SU-DHL-6 (cell line): ENCODE results near the gene SLC26A2.

Source experiments
- H2AFZ ChIP-seq: fragments of 200-600 bp; sonication (generic); 2 replicates; pipeline ENCODE4 v1.6.1; 2014; ENCODE audit warnings: low read depth, mild to moderate bottlenecking, moderate library complexity, mixed read lengths, antibody characterized with exemption, low read length; ENCODE audit not compliant: severe bottlenecking
- H3F3A ChIP-seq: fragments of 200-600 bp; shearing (Covaris generic); 2 replicates; pipeline ENCODE4 v1.6.0; 2016; ENCODE audit warnings: antibody characterized with exemption, mild to moderate bottlenecking; ENCODE audit not compliant: insufficient read depth
- H3K27ac ChIP-seq: fragments of 200-600 bp; sonication (generic); 2 replicates; pipeline ENCODE4 v1.5.1; 2016; ENCODE audit warnings: low read depth, mild to moderate bottlenecking, low read length, moderate library complexity, mixed read lengths
- H3K27me3 ChIP-seq: fragments of 200-600 bp; sonication (generic), shearing (Covaris generic); 2 replicates; pipeline ENCODE4 v1.6.0; 2014; ENCODE audit warnings: mild to moderate bottlenecking, low read length
- H3K36me3 ChIP-seq: fragments of 200-600 bp; sonication (generic); 2 replicates; pipeline ENCODE4 v1.6.1; 2014; ENCODE audit warnings: mild to moderate bottlenecking, low read length, mixed read lengths
- H3K4me2 ChIP-seq: fragments of 300-600, 200-600 bp; shearing (Covaris generic), sonication (generic); 2 replicates; pipeline ENCODE4 v1.6.0; 2014; ENCODE audit warnings: low read length, low read depth, mild to moderate bottlenecking; ENCODE audit not compliant: poor library complexity, severe bottlenecking
- H3K4me3 ChIP-seq: fragments of 200-600 bp; sonication (generic); 2 replicates; pipeline ENCODE4 v1.5.1; 2014; ENCODE audit warnings: antibody characterized with exemption, low read length, mild to moderate bottlenecking, mixed read lengths; ENCODE audit not compliant: insufficient read depth, poor library complexity, severe bottlenecking
- H3K79me2 ChIP-seq: fragments of 200-600 bp; sonication (generic); 2 replicates; pipeline ENCODE4 v1.6.1; 2014; ENCODE audit warnings: mild to moderate bottlenecking, low read length, moderate library complexity; ENCODE audit not compliant: insufficient read depth
- H3K9ac ChIP-seq: fragments of 200-600 bp; sonication (generic); 2 replicates; pipeline ENCODE4 v1.7.0; 2014; ENCODE audit warnings: mild to moderate bottlenecking, low read length
- H3K9me2 ChIP-seq: fragments of 200-600 bp; sonication (generic); replicated peaks from 2 replicates; pipeline ENCODE4 v1.6.1; 2014; ENCODE audit warnings: low read length; ENCODE audit not compliant: insufficient read depth
- H3K9me3 ChIP-seq: fragments of 200-600 bp; sonication (generic); 2 replicates; pipeline ENCODE4 v1.6.1; 2014; ENCODE audit warnings: low read length, mixed read lengths; ENCODE audit not compliant: insufficient read depth
- H4K20me1 ChIP-seq: fragments of 200-600 bp; sonication (generic); 2 replicates; pipeline ENCODE4 v1.6.1; 2014; ENCODE audit warnings: low read depth, mild to moderate bottlenecking, antibody characterized with exemption, low read length, moderate library complexity, mixed read lengths
- EZH2phosphoT487 ChIP-seq: fragments of 200-600 bp; sonication (generic), shearing (Covaris generic); conservative IDR thresholded peaks from 2 replicates; pipeline ENCODE4 v1.6.1; 2018; ENCODE audit warnings: mild to moderate bottlenecking, antibody characterized with exemption, low read length, moderate library complexity, mixed read lengths
- TF ChIP-seq, protein P1 (sequence below): fragments of 200-600 bp; sonication (generic); IDR thresholded peaks from one replicate; pipeline ENCODE4 v1.5.1; 2017; ENCODE audit warnings: antibody characterized with exemption, mild to moderate bottlenecking, low read length, moderate library complexity; ENCODE audit not compliant: insufficient read depth, poor library complexity, severe bottlenecking

The SLC26A2 gene

DNA sequence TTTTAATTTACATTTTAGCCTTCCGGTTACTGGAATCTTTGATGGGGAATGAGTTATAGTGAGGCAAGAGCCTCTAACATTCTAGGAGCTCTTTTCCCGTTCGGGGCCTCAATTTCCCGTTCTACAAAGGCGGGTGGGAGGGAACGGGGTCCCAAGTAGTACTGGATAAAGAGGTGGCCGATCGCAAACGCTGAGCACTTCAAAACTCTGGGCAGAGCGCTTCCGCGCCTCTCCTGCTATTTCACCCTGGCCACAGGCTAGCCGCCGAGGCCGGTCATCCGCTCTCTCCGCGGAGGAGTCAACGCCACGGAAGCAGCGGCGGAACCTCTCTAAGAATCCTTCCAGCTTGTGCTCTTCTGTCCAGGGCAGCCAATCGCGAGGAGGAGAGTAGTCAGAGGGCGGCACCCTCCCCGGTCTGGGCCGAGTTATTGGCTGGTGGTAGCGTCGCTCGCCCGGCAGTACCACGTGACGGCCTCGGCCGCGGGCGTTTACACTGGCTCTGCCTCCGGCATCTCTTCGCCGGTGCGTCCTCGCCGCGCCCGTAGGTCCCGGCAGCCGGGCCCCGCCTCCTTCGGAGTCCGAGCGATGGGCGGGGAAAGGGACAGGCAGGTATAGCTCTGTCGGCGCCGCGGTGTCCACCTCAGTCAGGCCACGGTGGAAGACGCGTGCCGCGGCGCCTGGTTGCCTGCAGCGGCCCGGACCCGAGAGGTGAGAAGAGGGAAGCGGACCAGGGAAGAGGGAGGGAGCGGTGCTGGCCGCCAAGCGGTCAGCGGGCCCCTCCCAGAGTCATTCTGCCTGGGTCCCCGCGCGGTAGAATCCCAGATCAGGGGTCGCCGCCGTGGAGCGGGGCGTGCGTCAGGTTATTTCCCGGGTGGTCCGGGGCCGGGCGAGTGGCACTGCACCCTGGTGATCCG lies at the start of gene SLC26A2:
Gene SLC26A2 (plus strand): TSS at position 487 of the 914 bp plus-strand sequence. CDS start 16,895 bp downstream, outside the sequence.
- Histone ChIP-seq H3K4me2 (peak within 1 kb of the TSS; percentile 85), H3K9ac (peak within 1 kb of the TSS; percentile 69), H3K27me3 (no peaks in the 10 kb centered on the region), H3K27ac (peak within 1 kb of the TSS; percentile 39), H3K4me3 (peak within 1 kb of the TSS; percentile 69), H3F3A (peaks cover 18% of the 10 kb centered on the region), H2AFZ (peak within 1 kb of the TSS; percentile 92), H4K20me1 (no peaks in the 10 kb centered on the region), H3K9me2 (no peaks in the 10 kb centered on the region), H3K9me3 (no peaks in the 10 kb centered on the region), H3K36me3 (no peaks in the 10 kb centered on the region), H3K79me2 (no peaks in the 10 kb centered on the region)
- no peak for TF ChIP-seq EZH2phosphoT487
- TF ChIP-seq, protein P1, sequence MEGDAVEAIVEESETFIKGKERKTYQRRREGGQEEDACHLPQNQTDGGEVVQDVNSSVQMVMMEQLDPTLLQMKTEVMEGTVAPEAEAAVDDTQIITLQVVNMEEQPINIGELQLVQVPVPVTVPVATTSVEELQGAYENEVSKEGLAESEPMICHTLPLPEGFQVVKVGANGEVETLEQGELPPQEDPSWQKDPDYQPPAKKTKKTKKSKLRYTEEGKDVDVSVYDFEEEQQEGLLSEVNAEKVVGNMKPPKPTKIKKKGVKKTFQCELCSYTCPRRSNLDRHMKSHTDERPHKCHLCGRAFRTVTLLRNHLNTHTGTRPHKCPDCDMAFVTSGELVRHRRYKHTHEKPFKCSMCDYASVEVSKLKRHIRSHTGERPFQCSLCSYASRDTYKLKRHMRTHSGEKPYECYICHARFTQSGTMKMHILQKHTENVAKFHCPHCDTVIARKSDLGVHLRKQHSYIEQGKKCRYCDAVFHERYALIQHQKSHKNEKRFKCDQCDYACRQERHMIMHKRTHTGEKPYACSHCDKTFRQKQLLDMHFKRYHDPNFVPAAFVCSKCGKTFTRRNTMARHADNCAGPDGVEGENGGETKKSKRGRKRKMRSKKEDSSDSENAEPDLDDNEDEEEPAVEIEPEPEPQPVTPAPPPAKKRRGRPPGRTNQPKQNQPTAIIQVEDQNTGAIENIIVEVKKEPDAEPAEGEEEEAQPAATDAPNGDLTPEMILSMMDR = no peak

DNA sequence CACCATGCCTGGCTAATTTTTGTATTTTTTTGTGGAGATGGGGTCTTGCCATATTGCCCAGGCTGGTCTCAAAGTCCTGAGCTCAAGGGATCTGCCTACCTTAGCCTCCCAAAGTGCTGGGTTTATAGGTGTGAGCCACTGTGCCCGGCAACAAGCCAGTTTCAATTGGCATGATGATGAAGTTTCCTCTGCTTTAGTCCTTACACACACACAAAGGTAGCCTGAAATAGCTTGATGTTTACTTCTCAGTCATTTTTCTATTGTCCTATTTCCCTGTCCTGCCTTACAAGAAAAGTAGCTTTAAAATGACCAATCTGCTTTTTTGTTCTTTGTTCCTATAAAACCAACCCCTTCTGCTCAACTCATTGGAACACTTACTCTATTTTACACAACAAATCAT lies 49.5 kb upstream of the SLC26A2 start:
- TF ChIP-seq EZH2phosphoT487 = no peak
- TF ChIP-seq, protein P1 = no peak
- no peak overlapping the region for H3K4me2 ChIP-seq

DNA sequence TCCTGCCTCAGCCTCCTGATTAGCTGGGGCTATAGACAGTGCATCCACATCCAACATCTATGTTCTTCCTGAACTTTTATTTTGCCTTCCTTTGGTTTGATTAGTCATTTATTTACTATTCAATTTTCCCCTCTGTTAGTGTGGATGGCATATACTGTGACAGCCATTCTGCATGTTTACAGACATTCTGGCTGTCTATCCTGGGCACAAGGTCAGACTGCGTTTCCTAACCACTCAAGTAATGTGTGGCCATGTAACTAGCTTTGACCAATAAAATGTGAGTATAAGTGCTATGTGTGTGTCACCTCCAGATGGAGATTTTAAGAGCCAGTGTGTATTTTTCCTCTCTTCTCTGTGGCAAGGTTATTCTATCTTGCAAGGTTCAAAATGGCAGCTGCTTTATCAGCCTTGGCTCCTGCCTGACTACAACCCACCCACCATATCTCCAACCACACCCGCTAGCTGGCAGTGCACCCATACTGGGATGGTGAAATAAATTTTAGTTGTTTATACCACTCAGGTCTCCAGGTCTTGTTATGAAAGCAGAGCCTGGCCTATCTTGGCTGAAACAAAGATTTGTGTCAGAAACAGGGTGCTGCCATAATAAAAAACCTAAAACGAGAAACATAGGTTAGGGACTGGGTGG lies 48.2 kb upstream of the SLC26A2 start:
- no peaks in the 10 kb centered on the region for H3K79me2 ChIP-seq
- no peak overlapping the region for H2AFZ ChIP-seq
- H3K27ac ChIP-seq = no peak overlapping the region
- H3K4me2 ChIP-seq = no peak overlapping the region
- H3K9me2 ChIP-seq = no peaks in the 10 kb centered on the region
- no peak overlapping the region for H3K9ac ChIP-seq
- TF ChIP-seq, protein P1 = no peak
- TF ChIP-seq EZH2phosphoT487 = no peak
- H3K4me3 ChIP-seq = no peak overlapping the region
- no peaks in the 10 kb centered on the region for H3K36me3 ChIP-seq
- no peaks in the 10 kb centered on the region for H3K9me3 ChIP-seq
- no peaks in the 10 kb centered on the region for H4K20me1 ChIP-seq
- H3K27me3 ChIP-seq = no peaks in the 10 kb centered on the region
- no peaks in the 10 kb centered on the region for H3F3A ChIP-seq

More for the DNA sequence above, 49.5 kb upstream of the SLC26A2 start:
- H3K9me2 ChIP-seq = no peaks in the 10 kb centered on the region
- H3K79me2 ChIP-seq = no peaks in the 10 kb centered on the region
- no peaks in the 10 kb centered on the region for H3K9me3 ChIP-seq
- no peak overlapping the region for H3K4me3 ChIP-seq
- no peak overlapping the region for H3K9ac ChIP-seq
- H3K27me3 ChIP-seq = no peaks in the 10 kb centered on the region
- H3F3A ChIP-seq = no peaks in the 10 kb centered on the region
- H3K27ac ChIP-seq = no peak overlapping the region
- H4K20me1 ChIP-seq = no peaks in the 10 kb centered on the region
- no peak overlapping the region for H2AFZ ChIP-seq
- no peaks in the 10 kb centered on the region for H3K36me3 ChIP-seq
